B cell (primary cell): ENCODE results near the gene NPW. TPM values are rescaled to one million over a fixed set of nuclear protein-coding genes. Genes with fewer than 3 reads are reported as not detected.

Experiments
- ATAC-seq: fragments of 200-7000 bp; cut with Tn5 transposase; one replicate; pipeline ENCODE4 v1.10.0; 2021; ENCODE audit warnings: low read depth, mild to moderate bottlenecking, moderate number of reproducible peaks, moderate library complexity
- CTCF ChIA-PET: fragments of 350-600 bp; sonication (Branson Sonifier 250); formaldehyde crosslinking; loops from one replicate; lab custom pipeline; 2021; ENCODE audit warnings: antibody characterized with exemption, inconsistent platforms; lab: Charles Lee
- POLR2A ChIA-PET: fragments of 350-600 bp; sonication (Branson Sonifier 250); formaldehyde crosslinking; loops from one replicate; lab custom pipeline; 2021; ENCODE audit warnings: antibody characterized with exemption; lab: Charles Lee
- DNase-seq: peaks from one replicate; pipeline ENCODE4 v3.0.0; 2013
- H2AFZ ChIP-seq: 2 replicates; pipeline ENCODE4 v1.6.1; 2012; ENCODE audit warnings: mild to moderate bottlenecking, low read depth, low read length; ENCODE audit not compliant: insufficient read depth, poor library complexity, severe bottlenecking
- H3K27ac ChIP-seq, 2 donors: 1 replicate in 1 of 2; 2 replicates in 1 of 2; pipeline ENCODE4 v1.5.1; 2012 to 2013; ENCODE audit warnings: low read length in 2 of 2, mild to moderate bottlenecking in 2 of 2, moderate library complexity in 1 of 2
- H3K27me3 ChIP-seq, 4 experiments: fragments of 200-600 bp in 1 of 4; sonication (generic) in 1 of 4; replicated peaks in 1 of 4; 1 replicate in 2 of 4; 2 replicates in 2 of 4; pipeline versions ENCODE4 v1.6.1 to v1.7.0; 2013 to 2016; ENCODE audit warnings: low read length in 3 of 4, mild to moderate bottlenecking in 2 of 4, mixed read lengths in 1 of 4, moderate library complexity in 1 of 4; ENCODE audit not compliant: insufficient read depth in 4 of 4, control insufficient read depth in 3 of 4; ENCODE audit errors: control extremely low read depth in 1 of 4
- H3K36me3 ChIP-seq, 2 experiments: replicated peaks in 1 of 2; 1 replicate in 1 of 2; 2 replicates in 1 of 2; pipeline versions ENCODE4 v1.6.1 to v1.7.1; 2013; ENCODE audit warnings: low read length in 1 of 2; ENCODE audit not compliant: insufficient read depth in 2 of 2, control insufficient read depth in 1 of 2; ENCODE audit errors: control extremely low read depth in 1 of 2, extremely low read depth in 1 of 2
- H3K4me1 ChIP-seq, 2 donors: fragments of 200-600 bp in 1 of 2; sonication (generic) in 1 of 2; 1 replicate in 1 of 2; 2 replicates in 1 of 2; pipeline versions ENCODE4 v1.5.1 to v1.6.1; 2013 to 2017; ENCODE audit warnings: low read length in 2 of 2; ENCODE audit not compliant: control insufficient read depth in 2 of 2, insufficient read depth in 2 of 2
- H3K4me2 ChIP-seq: replicated peaks from 2 replicates; pipeline ENCODE3; 2012; ENCODE audit warnings: mild to moderate bottlenecking, low read depth, low read length; ENCODE audit not compliant: poor library complexity, severe bottlenecking
- H3K4me3 ChIP-seq, 5 experiments: fragments of 200-600 bp in 1 of 5; sonication (generic) in 1 of 5; 1 replicate in 3 of 5; 2 replicates in 2 of 5; pipeline versions ENCODE4 v1.5.1 to v1.7.0; 2011 to 2016; ENCODE audit warnings: low read length in 4 of 5, mild to moderate bottlenecking in 4 of 5, low read depth in 2 of 5, control low read depth in 1 of 5, moderate library complexity in 1 of 5; ENCODE audit not compliant: insufficient read depth in 1 of 5; ENCODE audit errors: control extremely low read depth in 1 of 5, extremely low read depth in 1 of 5
- H3K79me2 ChIP-seq: fragments of 200-600 bp; sonication (generic); one replicate; pipeline ENCODE4 v1.6.0; 2016; ENCODE audit warnings: low read length; ENCODE audit not compliant: control insufficient read depth, insufficient read depth
- H3K9ac ChIP-seq: fragments of 200-600 bp; sonication (generic); 2 replicates; pipeline ENCODE4 v1.6.1; 2017; ENCODE audit warnings: mild to moderate bottlenecking, low read length, moderate library complexity
- H3K9me3 ChIP-seq, 3 donors: one replicate each; pipeline versions ENCODE4 v1.6.1 to v1.7.1; 2013; ENCODE audit warnings: low read length in 2 of 3; ENCODE audit not compliant: control insufficient read depth in 2 of 3, insufficient read depth in 1 of 3; ENCODE audit errors: control extremely low read depth in 1 of 3
- H4K20me1 ChIP-seq: 2 replicates; pipeline ENCODE4 v1.6.0; 2012; ENCODE audit warnings: mild to moderate bottlenecking, low read length; ENCODE audit not compliant: insufficient read depth, control insufficient read depth, poor library complexity, severe bottlenecking
- H3K27ac Mint-ChIP-seq: one replicate; pipeline ENCODE4 v1.8.0; 2021; ENCODE audit warnings: mixed read lengths
- H3K27me3 Mint-ChIP-seq: one replicate; pipeline ENCODE4 v1.8.0; 2021; ENCODE audit warnings: mixed read lengths
- H3K4me1 Mint-ChIP-seq: one replicate; pipeline ENCODE4 v1.8.0; 2021; ENCODE audit warnings: mixed read lengths
- H3K4me3 Mint-ChIP-seq: one replicate; pipeline ENCODE4 v1.8.0; 2021; ENCODE audit warnings: mixed read lengths
- H3K9me3 Mint-ChIP-seq: one replicate; pipeline ENCODE4 v1.8.0; 2022; ENCODE audit warnings: mixed read lengths; ENCODE audit not compliant: insufficient read depth
- CTCF ChIP-seq: fragments of 200-600 bp; IDR thresholded peaks from one replicate; pipeline ENCODE4 v1.8.0; 2022; ENCODE audit warnings: antibody characterized with exemption, mild to moderate bottlenecking
- EZH2 ChIP-seq: IDR thresholded peaks from 2 replicates; pipeline ENCODE4 v1.6.1; 2012; ENCODE audit warnings: borderline replicate concordance, low read depth, mild to moderate bottlenecking, moderate library complexity, low read length; ENCODE audit not compliant: insufficient read depth, poor library complexity, severe bottlenecking
- WGBS: methylation state at CpG from one replicate; pipeline ENCODE4 v1.1.5; 2013; ENCODE audit warnings: missing lambda C conversion rate; ENCODE audit not compliant: insufficient coverage; 5-methylcytosine and 5-hydroxymethylcytosine counted together
- intact Hi-C: fragments of 100-400 bp; cut with micrococcal nuclease; formaldehyde crosslinking; loops from one replicate; pipeline ENCODE4 v1.10.0; 2022
- polyA plus RNA-seq: library from polyadenylated mRNA; depleted of rRNA; stranded (reverse); fragments of >200 nt; gene quantifications from 2 replicates; pipeline ENCODE4 v1.2.3, GENCODE V29; 2012
- total RNA-seq, 2 donors: library from RNA; stranded (reverse); fragments of 120-200 nt in 1 of 2; gene quantifications; 1 replicate in 1 of 2; 2 replicates in 1 of 2; pipeline versions ENCODE4 v1.2.3 to v1.2.4, GENCODE V29; 2013 to 2022

Gene NPW
- total and polyA plus RNA-seq, 2 donors (not counting 1 experiment from before 2014, with no cell fraction given), result 0.13 to 1.7 TPM

- under 1% methylated on average over 81 of the region's 81 CpGs for WGBS
- POLR2A ChIA-PET, result interaction anchor here (0.6 to 0.7 kb wide), 3 partner anchors 17 to 441 kb away, joined by 5 to 10 read pairs (median 9); partner anchors contain the start of gene MSRB1
- no peaks in the 10 kb centered on the region for H3K27me3 ChIP-seq
Observed at GRCh38 chr16:2047330-2048115, 27.9 kb downstream of the NPW start, which contains the start of the genes NTHL1 and TSC2. Gene NTHL1 (minus strand): TSS chr16:2047834. CDS start chr16:2047823, 11 bp downstream. Gene TSC2 (plus strand): TSS chr16:2047985. CDS start chr16:2048616, 631 bp downstream.

More at GRCh38 chr16:2047330-2048115, 27.9 kb downstream of the NPW start, which contains the start of the genes NTHL1 and TSC2:
- Mint-ChIP-seq H3K4me1 (peaks cover 20% of the 10 kb centered on the region), H3K4me3 (peak within 1 kb of the TSS; percentile 91), H3K9me3 (no peaks in the 10 kb centered on the region), H3K27ac (peak within 1 kb of the TSS; percentile 76), H3K27me3 (no peaks in the 10 kb centered on the region)
- intact Hi-C loops, result loop anchor here (1.0 to 5.0 kb wide), 4 partner anchors 24 to 220 kb away; partner anchors contain the start of genes RNPS1, TRAF7 and ZNF598
- peak; percentile 95 for DNase-seq
- Histone ChIP-seq H2AFZ (peak within 1 kb of the TSS; percentile 93), H3K4me2 (peak within 1 kb of the TSS; percentile 96), H3K4me3 (peak within 1 kb of the TSS; percentile 27 to 79 (median 78)), H3K9me3 (no peaks in the 10 kb centered on the region), H3K79me2 (peaks cover 51% of the 10 kb centered on the region), H3K36me3 (peaks cover 0 to 10% of the 10 kb centered on the region in 2 experiments), H3K27ac (peak within 1 kb of the TSS in 1 of 2 donors; percentile 63), H4K20me1 (no peaks in the 10 kb centered on the region), H3K9ac (peak within 1 kb of the TSS; percentile 75), H3K4me1 (peaks cover 17 to 35% of the 10 kb centered on the region in 2 donors)
- peak; percentile 97 for ATAC-seq
- TF ChIP-seq EZH2 (no peak), CTCF (peak; percentile 26)
- CTCF ChIA-PET, result interaction anchor here (0.8 to 2.6 kb wide), 7 partner anchors 8 to 108 kb away, joined by 3 to 16 read pairs (median 6); partner anchors contain the start of genes NHERF2 and TRAF7
